Globus pallidus (tissue), 1 donor: ENCODE results near the gene GALNT16.
"Not testable (repeated sequence)": the region's sequence is repeated elsewhere in the genome, so short reads cannot be mapped to it uniquely, and the experiment has no call there.

Experiments
- DNase-seq: peaks from one replicate; pipeline ENCODE4 v3.0.0-alpha.2; 2015; ENCODE audit warnings: low spot score

GALNT16 gene

DNA sequence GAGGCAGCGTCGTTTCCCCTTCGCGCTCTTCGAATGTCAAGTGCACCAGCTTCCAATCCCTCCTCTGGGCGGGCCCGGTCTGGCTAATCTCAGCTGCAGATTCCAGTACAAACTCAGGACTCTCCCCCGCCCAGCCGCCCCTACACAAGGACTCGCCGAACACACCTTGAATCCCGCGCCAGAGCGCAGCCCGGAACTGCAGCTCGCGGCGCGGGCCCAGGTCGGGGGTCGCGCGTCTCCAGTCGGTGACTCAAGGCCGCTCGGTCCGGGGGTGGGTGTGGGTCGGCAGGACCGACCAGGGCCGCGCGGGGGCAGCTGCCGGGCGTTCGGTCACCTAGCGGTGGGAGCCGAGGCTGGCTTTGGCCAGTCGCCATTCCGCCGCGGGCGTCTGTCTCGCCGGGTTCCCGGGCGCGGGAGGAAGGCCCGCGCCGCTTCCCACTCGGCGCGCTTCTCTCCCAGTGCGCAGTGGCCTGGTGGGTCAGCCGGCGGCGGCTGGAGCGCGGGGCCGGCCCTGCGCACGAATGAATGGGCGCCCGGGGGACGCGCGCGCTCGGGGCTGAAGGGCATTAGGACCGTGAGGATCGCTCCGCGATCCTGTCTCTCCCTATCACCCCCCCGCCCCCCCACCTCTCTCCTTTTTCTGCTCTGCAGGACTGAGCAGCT lies at the start of gene GALNT16:
Gene GALNT16 (plus strand): TSS at position 632 of the 663 bp plus-strand sequence. CDS start 133 bp downstream, outside the sequence.
- DNase-seq = no peak

GRCh38 chr14:69214393-69214792 lies 45.6 kb upstream of the GALNT16 start:
- DNase-seq = no peak

DNA sequence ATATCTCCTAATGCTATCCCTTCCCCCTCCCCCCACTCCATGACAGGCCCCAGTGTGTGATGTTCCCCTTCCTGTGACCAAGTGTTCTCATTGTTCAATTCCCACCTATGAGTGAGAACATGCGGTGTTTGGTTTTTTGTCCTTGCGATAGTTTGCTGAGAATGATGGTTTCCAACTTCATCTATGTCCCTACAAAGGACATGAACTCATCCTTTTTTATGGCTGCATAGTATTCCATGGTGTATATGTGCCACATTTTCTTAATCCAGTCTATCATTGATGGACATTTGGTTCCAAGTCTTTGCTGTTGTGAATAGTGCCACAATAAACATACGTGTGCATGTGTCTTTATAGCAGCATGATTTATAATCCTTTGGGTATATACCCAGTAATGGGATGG lies 42.3 kb upstream of the GALNT16 start:
- not testable (repeated sequence) for DNase-seq

GRCh38 chr14:69224946-69225345 lies 35.0 kb upstream of the GALNT16 start:
- no peak for DNase-seq

DNA sequence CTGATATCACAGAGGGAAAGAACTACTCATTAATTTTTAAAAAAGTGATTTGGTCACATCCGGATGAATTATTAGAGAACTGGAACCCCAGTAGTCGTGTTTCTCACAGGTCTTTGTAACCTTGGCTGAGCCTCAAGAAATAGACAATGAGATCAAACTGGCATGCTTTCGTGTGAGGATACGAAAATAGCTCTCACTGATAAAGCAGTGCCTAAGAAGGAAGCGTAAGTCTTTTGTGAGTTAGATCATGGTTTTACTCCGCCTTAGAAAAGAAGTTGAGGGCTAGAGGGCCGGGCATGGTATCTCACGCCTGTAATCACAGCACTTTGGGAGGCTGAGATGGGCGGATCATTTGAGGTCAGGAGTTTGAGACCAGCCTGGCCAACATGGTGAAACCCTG lies 33.8 kb upstream of the GALNT16 start:
- DNase-seq = no peak

- DNase-seq = no peak
Observed at GRCh38 chr14:69226736-69227135, 33.2 kb upstream of the GALNT16 start.

GRCh38 chr14:69231486-69231885 lies 28.5 kb upstream of the GALNT16 start:
- no peak for DNase-seq

DNA sequence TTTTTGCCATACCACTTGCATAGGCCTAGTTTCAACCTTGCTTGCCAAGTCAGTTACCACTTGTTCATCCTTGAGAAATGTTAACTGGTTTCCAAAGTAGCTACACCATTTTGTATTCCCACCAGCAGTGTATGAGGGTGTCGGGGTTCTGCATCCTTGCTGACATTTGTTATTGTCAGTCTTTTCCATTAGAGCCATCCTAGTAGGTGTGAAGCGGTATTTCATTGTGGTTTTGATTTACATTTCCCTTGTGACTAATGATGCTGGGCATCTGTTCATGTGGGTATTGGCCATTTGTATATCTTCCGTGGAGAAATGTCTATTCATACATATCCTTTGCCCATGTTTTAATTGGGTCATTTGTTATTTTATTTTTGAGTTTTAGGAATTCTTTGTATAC lies 27.6 kb upstream of the GALNT16 start:
- DNase-seq = no peak

DNA sequence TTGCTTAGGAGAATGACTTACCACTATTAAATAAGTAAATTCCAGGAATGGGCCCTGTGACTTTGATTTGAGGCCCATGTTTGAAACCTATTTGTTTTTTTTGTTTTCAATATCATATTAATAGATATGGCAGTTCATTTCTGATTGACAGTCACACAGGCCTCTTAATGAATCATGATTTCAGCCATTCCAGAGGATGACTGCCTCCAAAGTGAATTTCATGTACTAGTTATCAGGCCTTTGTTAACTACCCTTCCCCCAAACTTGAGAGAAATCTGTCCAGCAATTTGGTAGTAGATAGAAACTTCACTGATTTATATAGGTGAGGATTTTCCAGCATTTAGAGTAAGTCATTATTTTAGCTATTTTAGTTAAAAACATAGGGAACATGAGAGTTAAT lies 25.9 kb upstream of the GALNT16 start:
- no peak for DNase-seq

GRCh38 chr14:69235708-69236107 lies 24.2 kb upstream of the GALNT16 start:
- no peak for DNase-seq

DNA sequence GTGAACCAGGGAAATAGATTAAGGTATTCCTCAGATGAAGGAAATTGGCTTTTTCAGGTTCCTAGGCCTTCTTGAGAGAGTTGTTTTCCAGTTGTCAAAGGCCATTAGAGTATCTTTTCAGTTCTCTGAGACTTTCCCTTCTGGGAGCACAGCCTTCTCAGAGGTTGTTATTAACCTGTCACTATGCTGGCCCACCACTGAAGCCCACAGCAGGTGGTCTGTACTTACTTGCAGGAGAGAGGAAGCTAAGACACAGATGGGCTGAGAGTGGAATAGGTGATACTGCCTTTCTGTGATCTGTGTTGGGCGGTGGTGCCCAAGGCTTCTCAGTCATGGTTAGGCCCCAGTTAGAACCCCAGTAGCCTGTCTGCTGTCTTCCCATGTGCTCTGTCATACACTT lies 22.8 kb upstream of the GALNT16 start:
- no peak for DNase-seq

DNA sequence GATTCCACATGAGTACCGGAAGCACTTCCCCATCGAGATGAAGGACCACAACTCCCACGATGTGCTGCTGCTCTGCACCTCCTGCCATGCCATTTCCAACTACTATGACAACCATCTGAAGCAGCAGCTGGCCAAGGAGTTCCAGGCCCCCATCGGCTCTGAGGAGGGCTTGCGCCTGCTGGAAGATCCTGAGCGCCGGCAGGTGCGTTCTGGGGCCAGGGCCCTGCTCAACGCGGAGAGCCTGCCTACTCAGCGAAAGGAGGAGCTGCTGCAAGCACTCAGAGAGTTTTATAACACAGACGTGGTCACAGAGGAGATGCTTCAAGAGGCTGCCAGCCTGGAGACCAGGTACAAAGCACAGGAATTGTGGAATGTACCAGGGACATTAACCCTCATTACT lies 22.4 kb upstream of the GALNT16 start:
- DNase-seq = no peak

- no peak for DNase-seq
Observed at GRCh38 chr14:69238883-69239282, 21.1 kb upstream of the GALNT16 start.

DNA sequence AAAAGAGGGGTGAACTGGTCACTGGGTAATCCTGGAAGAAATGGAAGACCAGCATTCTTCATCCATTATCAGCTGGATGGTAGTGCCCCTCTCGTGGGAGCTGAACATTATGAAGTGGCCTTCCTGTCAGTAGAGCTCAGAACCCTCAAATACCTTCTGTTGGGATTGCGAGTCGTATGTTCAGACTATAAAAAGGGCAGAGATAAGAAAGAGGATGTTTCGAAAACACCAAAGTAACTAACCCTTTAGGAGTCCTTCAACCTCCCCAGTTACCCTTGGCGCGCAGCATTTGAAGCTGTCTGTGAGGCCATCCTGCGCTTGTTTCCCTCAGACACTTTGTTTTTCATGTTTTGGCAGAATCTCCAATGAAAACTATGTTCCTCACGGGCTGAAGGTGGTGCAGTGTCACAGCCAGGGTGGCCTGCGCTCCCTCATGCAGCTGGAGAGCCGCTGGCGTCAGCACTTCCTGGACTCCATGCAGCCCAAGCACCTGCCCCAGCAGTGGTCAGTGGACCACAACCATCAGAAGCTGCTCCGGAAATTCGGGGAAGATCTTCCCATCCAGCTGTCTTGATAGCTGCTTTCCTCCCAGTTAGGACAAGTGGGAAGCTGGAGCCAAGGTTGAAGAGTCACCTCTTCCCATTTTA lies 19.3 kb upstream of the GALNT16 start:
- DNase-seq = no peak

GRCh38 chr14:69241577-69241976 lies 18.4 kb upstream of the GALNT16 start:
- DNase-seq = no peak

DNA sequence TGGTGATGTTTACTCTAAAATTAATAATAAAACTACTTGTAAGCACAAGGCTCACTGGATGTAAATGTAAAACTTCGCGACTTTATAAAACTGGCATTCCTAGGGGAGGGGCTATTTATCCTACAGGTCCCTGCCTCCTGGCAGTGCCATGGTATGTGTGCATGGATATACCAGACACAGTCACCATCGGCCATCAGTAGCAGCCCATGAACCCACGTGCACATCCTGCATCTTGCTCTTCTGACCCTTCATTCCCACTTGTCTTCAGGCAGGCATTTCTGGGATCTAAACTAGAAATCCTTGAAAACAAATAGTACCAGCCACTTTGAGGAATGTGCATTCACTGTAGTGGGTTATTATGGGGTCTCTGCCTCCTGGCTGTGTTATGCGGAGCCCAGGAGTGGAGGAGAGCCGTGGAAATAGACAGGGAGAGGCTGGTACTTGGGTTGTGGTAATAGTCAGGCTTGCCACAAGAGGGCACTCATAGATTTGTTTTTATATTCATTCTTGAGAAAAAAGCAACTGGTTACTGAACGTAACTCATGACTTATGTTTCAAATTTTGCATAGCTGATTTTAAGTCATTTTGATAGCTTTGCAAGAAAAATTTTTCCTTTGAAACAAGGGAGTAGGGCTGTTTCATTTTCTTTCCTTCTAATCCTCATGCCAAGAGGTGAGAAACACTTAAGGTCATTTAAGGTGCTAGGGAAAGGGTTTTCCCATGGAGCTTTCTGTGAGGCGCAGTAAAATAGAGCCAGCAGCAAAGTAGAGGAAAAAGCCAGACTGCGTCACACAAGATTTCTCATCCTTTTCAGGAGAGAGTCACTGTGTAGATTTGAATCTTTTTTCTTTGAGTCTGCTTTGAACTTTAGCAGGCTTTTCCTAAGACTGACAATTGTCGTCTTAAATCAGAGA lies 17.4 kb upstream of the GALNT16 start:
- peak; percentile 70 for DNase-seq

DNA sequence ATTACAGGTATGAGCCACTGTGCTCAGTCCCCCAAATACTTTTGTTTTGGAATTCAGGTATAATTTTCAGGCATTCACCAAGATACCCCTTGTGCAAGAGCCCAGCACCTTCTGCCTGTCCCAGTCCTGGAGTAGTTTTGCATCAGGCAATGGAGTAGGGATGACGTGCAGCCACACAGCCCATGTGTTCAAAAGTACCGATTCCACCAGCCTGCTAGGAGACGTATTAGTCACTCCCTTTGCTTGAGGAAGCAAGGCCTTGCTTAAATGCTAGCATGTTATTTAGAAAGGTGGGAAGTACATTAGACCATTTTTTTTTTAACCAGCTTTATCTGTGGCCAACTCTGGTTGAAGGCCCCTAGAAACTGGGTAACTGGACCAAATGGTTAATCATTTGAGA lies 15.0 kb upstream of the GALNT16 start:
- no peak for DNase-seq

DNA sequence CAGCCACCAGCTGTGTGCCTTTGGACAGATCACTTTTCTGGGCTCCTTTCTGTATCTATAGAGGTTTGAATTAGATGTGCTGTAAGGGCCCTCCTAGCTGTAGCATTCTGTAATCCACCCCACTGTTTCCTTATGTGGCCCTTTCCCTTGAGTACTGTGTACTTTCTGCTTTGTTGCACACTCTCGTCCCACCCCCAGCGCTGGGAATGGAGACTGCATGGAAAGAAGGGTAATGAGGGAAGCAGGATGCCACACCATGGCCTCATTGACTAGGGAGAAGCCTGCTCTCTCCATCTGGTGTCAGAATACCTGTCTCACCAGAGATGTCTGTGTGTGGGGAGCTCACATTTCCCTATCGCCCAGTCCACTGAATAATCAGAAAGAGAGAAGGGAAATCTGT lies 13.6 kb upstream of the GALNT16 start:
- no peak for DNase-seq

GRCh38 chr14:69247676-69248440 lies 12.1 kb upstream of the GALNT16 start:
- DNase-seq = no peak

DNA sequence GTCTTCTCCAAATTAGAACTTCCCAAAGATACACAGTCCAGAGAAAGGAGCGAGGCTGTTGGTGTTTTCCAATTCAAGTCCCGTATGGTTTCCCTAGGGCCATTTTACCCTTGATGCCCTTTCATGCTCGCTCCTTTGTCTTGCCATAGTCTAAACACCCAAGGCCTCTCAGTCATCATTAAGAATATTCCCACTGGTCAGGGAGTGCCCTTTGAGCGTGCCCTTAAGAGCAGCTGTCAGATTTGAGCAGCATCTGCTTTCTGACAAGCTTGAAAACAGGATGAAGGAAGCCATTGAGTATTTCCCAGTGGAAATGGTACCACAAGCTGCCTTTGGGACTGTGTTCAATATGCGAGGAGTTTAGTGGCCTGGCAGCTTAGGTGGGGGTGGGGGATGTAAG lies 10.4 kb upstream of the GALNT16 start:
- no peak for DNase-seq

GRCh38 chr14:69252851-69253250 lies 7.1 kb upstream of the GALNT16 start:
- no peak for DNase-seq

GRCh38 chr14:69259168-69259526 lies 811 bp upstream of the GALNT16 start:
- DNase-seq = no peak
